ENCODE data around the gene ISOC2.

Gene ISOC2

GRCh38 chr19:55482156-55482961, 20.9 kb upstream of the ISOC2 start:
- no peak for TF ChIP-seq CTCF (IDR thresholded peaks at IDR 0.05; ENCODE audit: low read depth, low read length)
- in situ Hi-C loops (cut with HindIII; ENCODE audit: low sequenced_read_pairs) = no loop called here
- no peak overlapping the region for H3K4me3 ChIP-seq (ENCODE audit: low read depth, low read length)
- no peak for DNase-seq (ENCODE audit: low read depth, low spot score)

- no peak for DNase-seq (ENCODE audit: low read depth, low spot score)
- no peak for TF ChIP-seq CTCF (IDR thresholded peaks at IDR 0.05; ENCODE audit: low read depth, low read length)
- no peak overlapping the region for H3K4me3 ChIP-seq (ENCODE audit: low read depth, low read length)
- in situ Hi-C loops (cut with HindIII; ENCODE audit: low sequenced_read_pairs) = no loop called here
Measured at GRCh38 chr19:55481794-55482155, 20.3 kb upstream of the ISOC2 start.

GRCh38 chr19:55481148-55481793, 19.8 kb upstream of the ISOC2 start:
- DNase-seq (ENCODE audit: low read depth, low spot score) = no peak
- H3K4me3 ChIP-seq (ENCODE audit: low read depth, low read length) = no peak overlapping the region
- TF ChIP-seq CTCF (IDR thresholded peaks at IDR 0.05; ENCODE audit: low read depth, low read length) = no peak
- in situ Hi-C loops (cut with HindIII; ENCODE audit: low sequenced_read_pairs) = no loop called here

GRCh38 chr19:55479451-55480230, 18.2 kb upstream of the ISOC2 start:
- H3K4me3 ChIP-seq (ENCODE audit: low read depth, low read length) = no peak overlapping the region
- TF ChIP-seq CTCF (IDR thresholded peaks at IDR 0.05; ENCODE audit: low read depth, low read length) = no peak
- in situ Hi-C loops (cut with HindIII; ENCODE audit: low sequenced_read_pairs) = no loop called here
- no peak for DNase-seq (ENCODE audit: low read depth, low spot score)

- TF ChIP-seq CTCF (IDR thresholded peaks at IDR 0.05; ENCODE audit: low read depth, low read length) = no peak
- DNase-seq (ENCODE audit: low read depth, low spot score) = no peak
- H3K4me3 ChIP-seq (ENCODE audit: low read depth, low read length) = no peak overlapping the region
- in situ Hi-C loops (cut with HindIII; ENCODE audit: low sequenced_read_pairs) = no loop called here
Measured at GRCh38 chr19:55479045-55479444, 17.6 kb upstream of the ISOC2 start.

GRCh38 chr19:55478364-55478763, 16.9 kb upstream of the ISOC2 start:
- in situ Hi-C loops (cut with HindIII; ENCODE audit: low sequenced_read_pairs) = no loop called here
- DNase-seq (ENCODE audit: low read depth, low spot score) = no peak
- H3K4me3 ChIP-seq (ENCODE audit: low read depth, low read length) = no peak overlapping the region
- TF ChIP-seq CTCF (IDR thresholded peaks at IDR 0.05; ENCODE audit: low read depth, low read length) = no peak
